ENCODE data around the gene PIGN.
A peak's percentile ranks its signal among the peaks of the same experiment; 100 is the strongest.

Gene PIGN

DNA sequence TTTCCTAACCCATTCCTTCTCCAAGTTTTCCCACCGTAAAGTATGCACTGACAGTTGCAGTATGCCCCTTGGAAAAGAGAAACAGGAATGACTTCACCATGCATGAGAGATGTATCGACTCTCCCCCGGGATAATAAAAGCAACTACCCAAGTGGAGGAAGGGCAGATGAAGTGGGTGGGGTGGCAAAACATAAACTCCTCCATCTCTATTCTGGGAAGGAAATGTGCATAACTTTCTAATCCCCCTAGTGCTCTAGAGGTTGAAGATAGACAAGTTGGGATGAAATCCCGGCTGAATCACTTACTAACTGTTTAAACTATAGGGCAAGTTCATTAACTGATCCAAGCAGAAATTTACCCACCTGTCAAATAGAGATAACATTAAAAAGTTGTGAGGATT is 89.2 kb downstream of the PIGN start:
- H3K36me3 ChIP-seq (ENCODE audit: insufficient read depth, low read length): peaks cover 30% of the 10 kb centered on the region
- no peak overlapping the region for H3K9ac ChIP-seq (ENCODE audit: low read depth, low read length)
- no peaks in the 10 kb centered on the region for H3K79me2 ChIP-seq (ENCODE audit: insufficient read depth, low read length)
- H4K20me1 ChIP-seq (ENCODE audit: insufficient read depth, low read length): no peaks in the 10 kb centered on the region
- H3K27ac ChIP-seq (ENCODE audit: low read length): no peak overlapping the region
- no peaks in the 10 kb centered on the region for H3K27me3 ChIP-seq (ENCODE audit: insufficient read depth, low read length, poor library complexity)
- no peak for ATAC-seq (ENCODE audit: insufficient read depth, low read depth)
- H3K4me3 ChIP-seq (ENCODE audit: low read depth in 1 of 2, low read length in 2 of 2): no peak overlapping the region
- DNase-seq: no peak
- no peak for TF ChIP-seq EZH2 (IDR thresholded peaks at IDR 0.05; ENCODE audit: borderline replicate concordance, low read depth, low read length, severe bottlenecking)
- TF ChIP-seq CTCF (IDR thresholded peaks at IDR 0.05; ENCODE audit: borderline replicate concordance, extremely low read depth, low read length, poor library complexity, severe bottlenecking): no peak
- H3K4me1 ChIP-seq (ENCODE audit: insufficient read depth, low read length): no peaks in the 10 kb centered on the region
- no peak overlapping the region for H3K4me2 ChIP-seq (ENCODE audit: insufficient read depth, low read length)
- no peak overlapping the region for H2AFZ ChIP-seq (ENCODE audit: low read depth, low read length)
- no peaks in the 10 kb centered on the region for H3K9me3 ChIP-seq (ENCODE audit: insufficient read depth, low read length, severe bottlenecking)

- peaks cover 4% of the 10 kb centered on the region for H3K36me3 ChIP-seq (ENCODE audit: insufficient read depth, low read length)
- no peak overlapping the region for H3K9ac ChIP-seq (ENCODE audit: low read depth, low read length)
- H3K27ac ChIP-seq (ENCODE audit: low read length): no peak overlapping the region
- H3K79me2 ChIP-seq (ENCODE audit: insufficient read depth, low read length): no peaks in the 10 kb centered on the region
- H2AFZ ChIP-seq (ENCODE audit: low read depth, low read length): no peak overlapping the region
- no peaks in the 10 kb centered on the region for H3K27me3 ChIP-seq (ENCODE audit: insufficient read depth, low read length, poor library complexity)
- no peaks in the 10 kb centered on the region for H3K9me3 ChIP-seq (ENCODE audit: insufficient read depth, low read length, severe bottlenecking)
- no peaks in the 10 kb centered on the region for H4K20me1 ChIP-seq (ENCODE audit: insufficient read depth, low read length)
- ATAC-seq (ENCODE audit: insufficient read depth, low read depth): no peak
- no peak overlapping the region for H3K4me3 ChIP-seq (ENCODE audit: low read depth in 1 of 2, low read length in 2 of 2)
- H3K4me2 ChIP-seq (ENCODE audit: insufficient read depth, low read length): no peak overlapping the region
- no peak for TF ChIP-seq CTCF (IDR thresholded peaks at IDR 0.05; ENCODE audit: borderline replicate concordance, extremely low read depth, low read length, poor library complexity, severe bottlenecking)
- peaks cover 19% of the 10 kb centered on the region for H3K4me1 ChIP-seq (ENCODE audit: insufficient read depth, low read length)
- DNase-seq: no peak
Measured at GRCh38 chr18:62091487-62092120, 95.3 kb downstream of the PIGN start.

GRCh38 chr18:62089174-62089573 is 97.7 kb downstream of the PIGN start:
- H3K4me1 ChIP-seq (ENCODE audit: insufficient read depth, low read length): peaks cover 19% of the 10 kb centered on the region
- TF ChIP-seq EZH2 (IDR thresholded peaks at IDR 0.05; ENCODE audit: borderline replicate concordance, low read depth, low read length, severe bottlenecking) (no peak), CTCF (IDR thresholded peaks at IDR 0.05; ENCODE audit: borderline replicate concordance, extremely low read depth, low read length, poor library complexity, severe bottlenecking) (no peak)
- H3K4me3 ChIP-seq (ENCODE audit: low read depth in 1 of 2, low read length in 2 of 2): no peak overlapping the region
- H3K27me3 ChIP-seq (ENCODE audit: insufficient read depth, low read length, poor library complexity): no peaks in the 10 kb centered on the region
- H4K20me1 ChIP-seq (ENCODE audit: insufficient read depth, low read length): no peaks in the 10 kb centered on the region
- no peak overlapping the region for H3K9ac ChIP-seq (ENCODE audit: low read depth, low read length)
- peaks cover 6% of the 10 kb centered on the region for H3K36me3 ChIP-seq (ENCODE audit: insufficient read depth, low read length)
- no peak overlapping the region for H2AFZ ChIP-seq (ENCODE audit: low read depth, low read length)
- H3K79me2 ChIP-seq (ENCODE audit: insufficient read depth, low read length): no peaks in the 10 kb centered on the region
- no peaks in the 10 kb centered on the region for H3K9me3 ChIP-seq (ENCODE audit: insufficient read depth, low read length, severe bottlenecking)
- no peak overlapping the region for H3K27ac ChIP-seq (ENCODE audit: low read length)
- H3K4me2 ChIP-seq (ENCODE audit: insufficient read depth, low read length): no peak overlapping the region
- no peak for DNase-seq
- ATAC-seq (ENCODE audit: insufficient read depth, low read depth): no peak

DNA sequence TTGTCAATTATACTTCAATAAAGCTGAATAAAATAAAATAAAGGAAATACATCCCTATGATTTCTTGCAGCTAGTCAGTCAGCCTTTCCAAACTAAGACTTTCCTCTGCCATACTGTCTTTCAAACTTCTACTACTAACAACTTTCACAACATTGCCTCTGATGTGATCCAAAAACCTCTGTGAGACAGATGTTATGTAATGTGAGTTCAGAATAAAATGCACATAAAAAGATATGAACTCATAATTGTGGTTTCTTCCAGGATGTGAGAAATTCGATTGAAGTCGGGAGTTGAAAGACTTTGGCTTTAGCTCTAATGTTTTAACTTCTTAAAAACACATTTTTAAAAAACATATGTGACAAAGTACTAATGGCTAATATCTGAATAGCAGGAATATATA is 98.7 kb downstream of the PIGN start:
- DNase-seq: no peak

More for the DNA sequence above, 98.7 kb downstream of the PIGN start:
- no peaks in the 10 kb centered on the region for H3K9me3 ChIP-seq (ENCODE audit: insufficient read depth, low read length, severe bottlenecking)
- H3K4me1 ChIP-seq (ENCODE audit: insufficient read depth, low read length): peaks cover 19% of the 10 kb centered on the region
- no peaks in the 10 kb centered on the region for H4K20me1 ChIP-seq (ENCODE audit: insufficient read depth, low read length)
- peak; percentile 95 for ATAC-seq (ENCODE audit: insufficient read depth, low read depth)
- H3K36me3 ChIP-seq (ENCODE audit: insufficient read depth, low read length): peaks cover 6% of the 10 kb centered on the region
- no peak overlapping the region for H3K4me2 ChIP-seq (ENCODE audit: insufficient read depth, low read length)
- H3K4me3 ChIP-seq (ENCODE audit: low read depth in 1 of 2, low read length in 2 of 2): no peak overlapping the region
- TF ChIP-seq EZH2 (IDR thresholded peaks at IDR 0.05; ENCODE audit: borderline replicate concordance, low read depth, low read length, severe bottlenecking) (no peak), CTCF (IDR thresholded peaks at IDR 0.05; ENCODE audit: borderline replicate concordance, extremely low read depth, low read length, poor library complexity, severe bottlenecking) (no peak)
- H3K27ac ChIP-seq (ENCODE audit: low read length): no peak overlapping the region
- no peaks in the 10 kb centered on the region for H3K27me3 ChIP-seq (ENCODE audit: insufficient read depth, low read length, poor library complexity)
- H3K79me2 ChIP-seq (ENCODE audit: insufficient read depth, low read length): no peaks in the 10 kb centered on the region
- H3K9ac ChIP-seq (ENCODE audit: low read depth, low read length): no peak overlapping the region
- H2AFZ ChIP-seq (ENCODE audit: low read depth, low read length): no peak overlapping the region
